Measurements from ENCODE around the gene PTPN20.

PTPN20 gene

DNA sequence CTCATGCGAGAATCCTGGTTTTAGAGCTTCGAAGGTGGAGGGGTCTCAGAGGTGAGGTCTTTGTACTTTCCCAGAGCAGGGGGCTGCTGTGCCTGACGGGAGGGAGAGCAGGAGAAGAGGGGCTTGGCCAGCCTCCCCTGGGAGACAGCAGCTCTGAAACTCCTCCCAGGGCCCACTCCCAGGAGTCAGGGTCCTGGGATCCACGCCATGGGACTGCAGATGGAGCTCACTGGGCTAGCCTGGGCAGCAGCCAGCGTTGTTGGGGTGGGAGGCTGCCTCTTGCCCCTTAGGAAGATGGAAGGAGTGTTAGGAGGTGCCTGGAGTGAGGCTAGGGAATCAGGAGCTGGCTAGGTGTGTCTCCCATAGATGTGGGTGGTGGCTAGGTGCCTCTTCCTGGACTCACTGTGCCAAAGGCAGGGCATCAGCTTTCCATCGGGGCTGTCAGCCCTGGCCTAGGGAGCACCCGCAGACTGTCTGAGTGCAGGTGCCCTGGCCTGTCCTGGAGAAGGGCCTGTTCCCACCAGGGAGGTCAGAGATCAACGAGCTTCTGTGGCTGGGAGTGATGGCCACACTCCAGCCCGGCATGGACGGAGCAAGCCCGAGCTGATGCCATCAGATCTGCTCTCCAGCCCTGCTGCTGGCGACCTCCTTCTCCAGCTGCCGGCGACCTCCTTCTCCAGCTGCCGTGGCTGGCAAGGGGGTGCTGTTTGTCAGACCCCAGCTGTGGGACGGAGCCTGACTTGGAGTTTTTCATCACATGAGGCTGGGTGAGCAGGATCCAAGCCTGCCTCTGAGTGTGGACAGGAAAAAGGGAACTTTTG lies 111.3 kb downstream of the PTPN20 start:
- no peak for DNase-seq

DNA sequence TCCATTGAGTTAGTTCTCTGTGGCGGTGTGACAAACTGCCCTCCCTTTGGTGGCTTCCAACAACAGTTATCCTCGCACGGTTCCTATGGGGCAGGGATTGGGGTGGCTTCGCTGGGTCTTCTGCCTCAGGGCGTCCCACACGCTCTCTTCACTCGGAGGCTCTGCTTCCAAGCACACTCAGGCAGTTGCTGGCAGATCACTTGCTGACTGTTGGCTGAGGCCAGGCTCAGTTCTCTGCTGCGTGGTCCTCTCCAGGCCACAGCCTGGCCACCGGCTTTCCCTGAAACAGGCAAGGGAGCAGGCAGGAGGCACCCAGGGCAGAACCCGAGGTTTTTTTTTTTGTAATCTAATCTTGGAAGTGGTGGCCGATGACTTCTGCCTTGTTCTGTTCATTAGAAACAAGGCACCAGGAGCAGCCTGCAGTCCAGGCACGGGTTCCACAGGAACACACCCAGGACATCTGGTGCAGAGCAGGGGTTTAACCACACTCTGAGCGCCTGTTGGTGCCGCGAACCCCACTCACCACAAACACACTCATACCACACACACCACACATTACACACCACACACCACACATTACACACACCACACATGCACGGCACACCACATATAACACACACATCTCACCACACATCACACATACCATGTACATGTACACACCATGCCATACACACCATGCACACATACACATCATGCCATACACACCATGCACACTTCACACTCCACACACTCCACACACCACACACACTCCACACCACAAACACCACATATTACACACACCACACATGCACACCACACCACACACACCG lies 112.2 kb downstream of the PTPN20 start:
- no peak for DNase-seq

DNA sequence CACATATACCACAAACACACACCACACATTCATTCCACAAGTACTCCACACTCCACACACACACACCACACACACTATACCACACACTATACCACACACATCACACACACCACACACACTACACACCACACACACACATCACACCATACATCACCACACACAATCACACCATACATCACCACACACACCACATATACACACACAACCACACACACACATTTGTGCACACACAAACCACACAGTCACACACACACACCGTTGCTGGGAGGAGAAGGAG lies 112.8 kb downstream of the PTPN20 start:
- DNase-seq, result no peak

DNA sequence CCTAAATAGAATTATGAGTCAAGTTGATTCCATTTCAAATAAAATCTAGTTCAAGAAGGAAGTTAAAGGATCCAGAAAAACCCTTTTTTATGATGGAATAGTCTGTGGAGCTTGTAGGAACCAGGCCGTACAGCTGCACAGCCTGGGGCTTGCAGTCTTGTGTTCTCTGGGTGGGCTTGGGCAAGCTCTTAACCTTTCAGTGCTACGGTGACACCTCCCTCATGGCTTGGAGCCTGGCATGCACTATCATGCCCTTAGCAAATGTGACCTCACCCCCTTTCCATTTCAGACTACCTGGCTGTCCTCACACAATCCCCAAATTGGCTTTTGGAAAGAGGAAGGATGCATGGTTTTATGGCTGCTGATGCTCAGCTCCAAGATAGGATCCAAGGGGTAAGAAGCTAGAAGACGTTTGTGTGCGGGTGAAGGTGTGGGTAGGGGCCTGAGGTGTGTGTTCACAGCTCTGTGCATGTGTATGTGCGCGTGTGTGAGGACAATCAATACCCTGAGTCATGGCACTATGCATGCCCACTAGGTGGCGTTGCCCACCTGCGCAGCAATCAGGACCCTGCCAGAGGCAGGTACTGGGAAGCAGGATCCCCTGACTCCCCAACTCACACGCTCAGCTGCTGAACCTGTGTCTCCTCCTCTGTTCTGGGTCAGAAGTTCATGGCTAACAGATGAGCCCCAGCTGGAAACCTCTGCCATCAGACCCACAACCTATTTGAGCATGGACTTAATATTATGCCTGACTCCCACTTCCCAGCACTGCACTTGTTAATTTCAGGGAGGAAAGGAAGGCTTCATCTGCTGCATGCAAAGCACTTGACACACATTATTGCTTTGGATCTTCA lies 113.4 kb downstream of the PTPN20 start:
- peak; percentile 57 for DNase-seq

DNA sequence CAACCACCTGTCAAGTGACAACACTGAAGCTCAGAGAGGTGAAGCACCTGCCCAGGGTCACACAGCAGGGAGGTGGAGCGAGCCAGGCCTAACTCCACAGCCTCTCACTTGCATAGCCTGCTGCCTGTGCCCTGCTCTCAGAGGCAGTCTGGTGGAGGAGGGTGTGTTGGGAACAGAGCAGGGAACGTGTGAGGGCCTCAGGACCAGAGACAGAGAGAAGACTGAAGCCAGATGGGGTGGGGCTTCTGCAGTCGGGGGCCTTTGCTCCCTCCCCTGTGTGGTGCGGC lies 114.0 kb downstream of the PTPN20 start:
- no peak for DNase-seq

DNA sequence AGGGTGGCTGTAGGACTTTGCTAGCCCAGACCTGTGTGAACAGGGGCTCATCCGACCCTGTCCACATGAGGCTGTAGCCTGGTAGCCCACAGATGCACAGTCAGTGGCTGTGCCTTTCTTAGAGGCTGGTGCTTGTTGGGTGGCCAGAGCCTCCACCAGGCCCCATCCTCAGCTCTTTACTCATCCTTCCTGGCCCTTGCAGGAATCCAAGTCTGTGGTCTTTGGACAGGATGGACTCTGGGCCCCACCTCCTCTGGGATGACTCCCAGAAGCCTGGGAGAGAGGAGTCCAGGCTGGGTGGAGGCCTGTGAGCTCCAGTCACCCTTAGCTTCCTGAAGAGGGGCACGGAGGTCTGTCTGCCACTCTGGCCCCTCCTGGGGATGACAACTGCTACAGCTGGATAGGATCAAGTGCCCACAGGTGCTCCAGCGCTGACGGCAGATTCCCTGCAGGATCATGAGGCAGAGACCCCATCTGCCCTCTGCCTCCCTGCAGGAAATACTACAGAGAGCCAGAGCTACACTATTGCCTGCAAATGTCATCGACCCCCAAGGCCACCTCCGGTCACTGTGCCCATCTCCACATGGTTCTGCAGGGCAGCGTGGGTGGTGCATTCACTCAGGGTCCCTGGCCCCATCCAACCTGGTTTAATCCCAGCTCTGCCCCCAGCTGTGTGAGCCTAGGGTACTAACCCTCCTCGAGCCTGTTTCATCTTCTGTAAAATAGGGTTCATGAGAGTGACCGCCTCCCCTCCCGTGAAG lies 114.5 kb downstream of the PTPN20 start:
- no peak for DNase-seq

DNA sequence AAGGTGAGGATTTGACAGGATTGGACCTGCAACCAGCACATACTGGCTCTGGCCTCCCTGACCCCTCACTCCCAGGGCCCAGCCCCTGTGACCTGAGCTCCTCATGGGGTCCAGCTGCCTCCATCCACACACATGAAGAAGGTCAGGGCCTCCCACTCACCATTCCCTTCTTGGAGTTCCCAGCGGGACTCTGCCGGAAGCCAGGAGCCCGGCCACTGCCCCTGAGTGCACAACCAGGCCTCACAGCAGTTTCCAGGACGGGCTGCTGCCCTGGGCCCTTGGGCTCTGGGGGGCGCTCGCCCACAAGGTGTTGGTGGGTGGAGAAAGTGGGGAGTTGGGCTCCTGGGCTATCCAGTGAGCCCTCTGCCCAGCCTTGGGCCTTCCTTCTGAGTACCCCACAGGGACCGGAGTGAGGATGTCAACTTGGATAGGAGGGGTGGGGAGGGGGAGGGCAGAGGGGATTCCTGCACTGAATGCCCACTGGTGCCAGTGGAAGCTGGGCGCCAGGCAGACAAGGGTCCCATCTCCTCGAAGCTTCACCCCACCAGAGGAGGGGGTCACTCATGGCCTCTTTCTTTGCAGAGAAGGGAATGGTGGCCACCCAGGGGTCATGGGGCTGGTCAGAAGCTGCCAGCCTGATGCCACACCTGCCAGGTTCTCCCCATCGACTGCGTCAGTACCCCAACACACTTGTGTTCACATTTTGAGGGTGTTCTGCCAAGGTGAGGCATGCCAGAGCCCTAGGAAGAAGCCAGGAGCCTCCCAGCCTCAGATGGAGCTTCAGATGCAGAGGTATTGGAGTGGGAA lies 115.3 kb downstream of the PTPN20 start:
- DNase-seq, result no peak

DNA sequence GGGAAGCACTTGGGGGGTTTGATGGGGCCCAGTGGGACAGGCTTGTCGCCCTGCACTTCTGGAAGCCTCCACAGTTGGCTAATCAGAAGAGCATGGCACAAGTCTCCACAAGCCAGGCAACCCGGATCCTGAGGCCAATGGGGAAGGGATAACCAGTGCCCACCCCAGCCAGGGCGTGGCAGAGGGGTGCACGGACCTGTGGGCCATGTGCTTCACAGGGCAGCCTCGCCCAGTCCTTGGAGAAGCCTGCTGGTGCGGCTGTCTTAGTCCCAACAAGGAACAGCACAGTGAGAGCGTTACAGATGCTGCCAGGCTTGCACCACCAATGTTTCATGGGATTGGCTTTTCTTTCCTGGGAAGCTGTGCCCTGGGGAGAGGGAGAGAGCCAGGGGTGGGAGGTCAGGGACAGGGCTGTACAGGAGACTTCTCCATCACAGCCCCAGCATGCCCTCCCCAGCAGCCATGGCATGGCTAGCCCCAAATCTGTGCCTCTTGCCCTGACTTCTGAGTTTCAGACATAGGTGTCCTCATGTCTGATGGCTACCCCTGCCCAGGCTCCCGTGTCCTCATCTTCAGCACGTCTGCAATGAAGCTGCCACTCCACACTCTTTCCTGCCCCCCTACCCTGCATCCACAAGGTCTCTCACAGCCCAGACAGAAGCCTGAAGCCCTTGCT lies 116.0 kb downstream of the PTPN20 start:
- DNase-seq, result no peak

DNA sequence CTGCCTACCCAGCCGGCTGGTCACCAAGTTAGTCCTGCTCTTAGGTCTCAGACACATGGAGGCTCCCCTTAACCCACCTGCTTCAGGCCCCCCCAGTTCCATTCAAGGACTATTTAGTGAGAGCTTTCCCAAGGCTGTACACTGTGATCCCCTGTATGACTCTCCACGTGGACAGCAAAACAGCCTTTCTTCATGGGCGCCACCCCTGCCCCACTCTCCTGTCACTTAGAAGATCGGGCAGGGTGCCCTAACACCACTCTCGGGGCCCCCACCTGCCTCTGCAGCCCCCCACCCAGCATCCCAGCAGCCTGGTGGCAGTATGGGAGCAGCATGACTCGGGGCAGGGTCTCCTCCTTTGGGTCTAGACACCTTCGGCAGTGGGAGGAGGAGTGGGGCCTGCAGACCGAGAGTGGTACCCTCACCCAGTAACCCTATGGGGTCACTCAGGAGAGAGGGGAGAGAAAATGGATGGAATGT lies 116.6 kb downstream of the PTPN20 start:
- no peak for DNase-seq

DNA sequence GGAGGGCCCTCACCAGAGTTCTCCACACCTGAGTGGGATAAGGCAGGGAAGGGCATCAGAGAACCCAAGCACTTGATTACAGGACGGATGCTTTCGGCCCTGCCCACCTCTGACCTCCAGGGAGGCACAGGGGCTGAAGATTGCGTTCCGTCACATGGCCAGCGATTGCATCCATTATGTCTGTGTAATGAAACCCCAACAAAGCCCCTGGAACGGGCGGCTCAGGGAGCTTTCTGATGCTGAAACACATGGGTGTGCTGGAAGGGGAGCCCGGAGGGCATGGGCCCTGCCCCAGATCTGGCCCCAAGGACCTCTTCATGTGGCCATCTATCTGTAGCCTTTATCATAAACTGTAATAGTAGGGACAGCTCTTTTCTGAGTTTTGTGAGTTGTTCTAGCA lies 117.2 kb downstream of the PTPN20 start:
- no peak for DNase-seq

DNA sequence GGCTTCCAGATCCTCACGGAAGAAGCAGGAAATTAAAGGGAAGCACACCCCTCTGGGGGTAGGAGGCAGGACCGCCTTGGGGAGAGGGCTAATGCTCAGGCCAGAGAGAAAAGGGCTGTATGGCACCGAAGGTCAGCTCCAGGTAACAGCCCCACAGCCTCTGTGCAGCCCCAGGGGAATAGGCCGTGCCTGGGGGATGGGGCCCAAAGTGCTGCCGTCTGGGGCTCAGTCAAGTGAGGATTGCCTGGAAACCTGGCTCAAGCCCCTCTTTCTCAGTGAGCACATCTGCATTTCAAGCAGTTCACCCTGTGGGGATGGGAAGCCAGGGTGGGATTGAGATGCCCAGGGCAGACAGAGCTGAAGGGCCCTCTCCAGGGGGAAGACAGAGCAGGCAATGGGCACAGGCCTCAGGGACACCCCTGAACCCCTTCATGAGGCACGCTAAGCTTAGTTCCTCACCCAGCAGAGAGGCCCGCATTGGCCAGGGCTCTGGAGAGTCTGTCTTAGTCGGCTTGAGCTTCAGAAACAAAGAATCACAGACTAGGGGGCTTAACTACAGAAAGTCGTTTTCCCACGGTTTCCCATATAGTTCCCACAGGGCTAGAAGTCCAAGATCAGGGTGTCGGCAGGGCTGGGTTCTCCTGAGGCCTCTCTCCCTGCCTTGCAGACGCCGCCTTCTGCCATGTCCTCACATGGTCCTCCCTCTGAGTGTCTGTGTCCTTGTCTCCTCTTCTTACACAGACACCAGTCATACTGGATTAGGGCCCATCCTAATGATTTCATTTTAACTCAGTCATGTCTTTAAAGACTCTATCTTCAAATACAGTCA lies 118.2 kb downstream of the PTPN20 start:
- no peak for DNase-seq

DNA sequence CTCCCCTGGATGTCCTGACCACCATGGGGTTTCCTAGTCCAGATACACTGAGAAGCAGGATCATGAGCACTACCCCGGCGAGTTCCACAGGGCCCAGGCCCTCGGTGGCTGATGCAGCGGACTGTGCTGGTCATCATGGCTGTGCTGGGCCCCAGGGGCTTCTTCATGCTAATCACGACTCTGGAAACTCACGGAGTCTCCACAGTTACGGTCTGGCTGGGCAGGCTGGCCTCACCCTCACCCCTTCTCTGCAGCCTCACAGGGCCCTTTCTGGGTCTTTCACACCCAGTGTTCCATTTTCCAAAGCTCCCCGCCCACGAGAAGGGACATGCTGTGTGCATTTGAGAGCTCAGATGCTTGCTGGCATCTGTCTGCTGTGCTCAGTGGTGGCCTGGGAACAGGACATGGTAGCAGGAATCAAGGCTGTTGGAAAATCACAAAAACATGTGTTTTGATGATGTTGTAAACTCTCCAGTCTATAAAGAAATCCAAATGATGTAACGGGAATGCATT lies 119.0 kb downstream of the PTPN20 start:
- DNase-seq, result no peak

DNA sequence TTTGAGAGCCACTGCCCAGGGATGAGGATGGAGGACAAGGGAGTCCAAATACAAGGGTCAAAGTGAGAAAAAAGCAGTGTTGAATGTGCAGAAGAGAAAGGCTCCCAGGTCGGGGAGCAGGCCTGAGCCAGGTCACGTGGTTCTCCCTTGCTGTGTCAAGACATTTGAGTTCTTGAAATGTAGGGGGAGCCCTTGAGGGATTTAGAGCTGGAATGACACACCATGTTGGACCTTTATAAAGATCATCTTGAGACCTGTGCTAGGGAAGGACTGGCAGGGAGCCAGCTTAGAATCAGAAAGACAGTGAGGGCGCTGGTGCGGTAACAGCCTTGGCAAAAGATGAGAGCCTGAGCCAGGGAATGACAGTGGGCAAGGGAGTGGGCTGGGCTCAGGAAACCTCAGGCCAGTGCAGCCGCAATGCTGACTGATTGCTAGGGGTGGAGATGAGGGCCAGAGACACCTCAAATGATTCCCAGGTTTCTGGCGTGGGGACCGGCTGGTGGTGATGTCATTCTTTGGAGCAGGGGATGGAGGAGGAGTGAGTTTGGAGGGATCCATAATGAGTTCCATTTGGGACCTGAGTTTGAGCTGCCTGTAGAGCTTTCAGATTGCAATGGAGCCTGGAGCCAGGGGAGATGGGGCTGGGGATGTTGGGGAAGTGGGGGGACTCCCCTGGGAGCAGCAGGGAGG lies 120.1 kb downstream of the PTPN20 start:
- DNase-seq, result no peak

DNA sequence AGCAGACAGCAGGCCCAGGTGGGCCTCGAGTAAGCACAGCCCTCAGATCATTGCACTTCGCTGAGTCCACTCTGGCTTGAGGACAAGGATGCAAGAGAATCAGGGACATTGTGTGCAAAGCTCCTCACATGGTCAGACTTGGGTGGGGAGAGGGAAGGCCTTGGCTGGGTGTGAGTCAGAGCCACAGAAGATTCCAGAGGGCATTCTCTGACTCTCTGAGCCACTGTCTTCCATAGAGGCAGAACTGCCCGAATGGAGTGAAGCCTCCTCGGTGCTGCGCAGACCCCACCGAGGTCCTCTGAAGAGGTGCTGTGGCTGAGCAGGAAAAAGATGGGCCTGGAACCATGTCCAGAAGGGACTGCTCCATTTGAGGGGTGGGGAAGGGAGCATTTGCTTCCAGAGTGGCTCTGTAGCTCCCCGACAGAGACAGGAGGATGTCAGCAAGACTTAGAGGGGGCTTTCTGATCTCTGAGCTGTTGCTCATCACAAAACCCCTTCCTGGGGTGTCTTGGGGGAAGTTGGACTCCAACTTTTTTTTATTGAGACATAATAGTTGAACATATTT lies 120.8 kb downstream of the PTPN20 start:
- no peak for DNase-seq

DNA sequence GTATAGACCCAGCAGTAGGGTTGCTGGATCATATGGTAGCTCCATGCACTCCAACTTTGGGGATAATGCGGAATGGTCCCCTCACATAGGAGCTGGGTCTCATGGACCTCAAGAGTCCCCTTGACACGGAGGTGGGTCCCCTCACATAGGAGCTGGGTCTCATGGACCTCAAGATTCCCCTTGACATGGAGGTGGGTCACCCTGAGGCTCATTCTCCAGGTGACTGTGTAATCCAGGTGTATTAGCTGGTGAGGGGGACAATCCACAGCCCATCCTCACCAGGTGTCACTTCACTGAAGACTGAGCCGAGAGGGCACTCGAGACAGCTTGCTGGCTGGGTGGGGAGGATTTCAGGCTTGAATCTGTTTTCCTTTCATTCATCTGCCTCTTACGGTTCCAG lies 121.9 kb downstream of the PTPN20 start:
- no peak for DNase-seq

DNA sequence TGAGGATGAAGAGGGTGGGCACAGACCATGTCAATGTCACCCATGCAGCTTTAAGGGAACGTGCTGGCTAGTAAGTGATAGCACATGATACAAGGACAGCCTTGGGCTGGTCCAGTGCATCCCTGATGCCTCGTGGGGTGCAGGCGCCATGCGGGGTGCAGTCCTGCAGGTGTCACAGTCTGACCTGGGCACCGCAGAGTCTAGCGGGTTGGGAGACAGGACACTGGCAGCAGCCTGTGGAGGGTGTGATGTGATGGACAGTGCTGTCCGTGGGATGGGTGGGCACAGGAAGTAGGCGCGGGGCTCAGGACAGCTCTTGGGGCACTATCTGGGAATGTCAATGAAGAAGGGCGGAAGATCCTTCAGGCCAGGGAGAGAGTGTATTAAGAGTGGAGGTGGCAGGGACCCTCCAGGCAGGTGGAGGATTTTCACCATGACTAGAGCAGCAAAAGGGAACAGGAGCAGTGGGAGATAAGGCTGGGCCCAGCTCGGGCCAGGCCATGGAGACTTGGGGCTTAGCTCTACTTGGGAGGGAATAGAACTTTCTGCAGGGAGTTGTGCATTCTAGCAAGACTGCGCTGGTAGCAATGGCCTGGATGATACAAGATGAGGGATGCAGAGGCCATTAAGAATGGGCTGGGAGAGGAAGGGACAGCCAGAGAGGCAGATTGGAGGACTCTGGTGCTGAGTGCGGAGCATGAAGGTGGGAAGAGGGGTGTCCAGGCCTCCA lies 122.5 kb downstream of the PTPN20 start:
- DNase-seq, result no peak

DNA sequence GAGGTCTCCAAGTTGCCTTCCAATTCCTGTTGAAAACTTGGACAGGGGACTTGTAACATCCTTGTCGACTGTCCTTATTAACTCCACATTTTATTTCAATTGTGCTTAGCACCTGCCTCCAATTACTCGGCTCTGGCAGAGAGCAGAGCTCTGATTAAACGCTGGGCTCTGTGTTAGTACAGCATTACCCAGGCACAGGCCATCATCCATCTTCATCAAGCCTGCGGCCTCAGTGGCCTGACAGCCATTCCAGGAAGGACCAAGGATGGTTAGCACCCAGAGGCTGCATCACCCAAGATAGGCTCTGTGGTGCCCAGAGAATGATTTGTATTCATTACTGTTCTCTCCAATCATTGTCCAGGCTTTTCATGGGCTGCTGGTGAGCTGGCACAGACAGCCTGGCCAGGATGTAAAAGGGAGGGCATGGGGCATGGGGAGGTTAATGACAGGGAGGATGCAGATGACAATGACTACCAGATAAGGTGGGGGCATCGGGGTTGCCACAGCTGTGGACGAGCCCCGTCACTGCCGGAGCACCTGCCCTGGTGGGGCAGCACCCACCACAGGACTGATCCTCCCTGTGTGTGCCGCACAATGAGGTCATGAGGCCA lies 123.3 kb downstream of the PTPN20 start:
- DNase-seq, result no peak

DNA sequence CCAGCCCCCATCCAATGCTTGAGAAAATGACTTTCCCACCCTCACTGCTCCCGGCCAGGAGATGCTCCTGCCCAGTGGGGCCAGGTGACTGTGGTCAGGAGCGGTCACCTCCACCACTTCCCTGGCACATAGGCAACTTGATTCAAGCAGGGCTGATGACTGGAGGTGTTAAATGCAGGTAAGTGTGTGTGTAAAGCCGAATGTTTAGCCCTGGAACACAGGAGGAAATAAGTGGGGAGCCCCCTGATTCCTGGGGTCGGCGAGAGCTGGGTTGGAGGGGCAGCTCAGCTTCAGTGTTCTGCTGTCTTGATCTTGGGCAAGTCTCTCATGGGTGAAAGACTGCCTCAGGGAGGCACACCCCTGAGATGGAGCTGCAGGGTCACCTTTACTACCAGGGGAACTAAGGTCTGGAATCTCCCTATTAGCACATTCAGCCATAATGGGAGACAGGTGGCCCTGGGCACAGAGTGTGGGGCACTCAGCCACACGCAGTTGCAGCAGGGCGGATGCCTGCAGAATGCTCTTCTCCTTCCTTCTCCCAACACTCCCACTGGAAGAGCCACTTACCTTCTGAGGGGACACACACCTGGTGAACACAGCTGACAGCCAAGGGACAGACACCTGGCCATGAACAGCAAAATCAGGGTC lies 124.1 kb downstream of the PTPN20 start:
- no peak for DNase-seq

All from CD4-positive, alpha-beta T cell treated with Interferon gamma for 1 hour (primary cell).